K562 (cell line): Measurements from ENCODE around the gene FBXO21. TPM values are rescaled to one million over a fixed set of nuclear protein-coding genes. Genes with fewer than 3 reads are reported as not detected.

Source experiments
- ATAC-seq: fragments of 200-7000 bp; cut with Tn5 transposase; 3 replicates; pipeline ENCODE4 v1.9.1; 2020; ENCODE audit warnings: moderate library complexity
- Bru-seq: library from RNA; stranded (reverse); fragments of 400-500 nt; gene quantifications from one replicate; lab custom pipeline; 2021; lab: Mats Ljungman, UMichigan
- BruChase-seq, 2 experiments: library from RNA; stranded (reverse); fragments of 400-500 nt; gene quantifications; one replicate each; lab custom pipeline; 2021; lab: Mats Ljungman, UMichigan
- BruUV-seq: library from RNA; stranded (reverse); fragments of 400-500 nt; replicated peaks from 2 replicates; lab custom pipeline; 2021; lab: Mats Ljungman, UMichigan
- CTCF ChIA-PET: fragments of 300-600 bp; formaldehyde crosslinking; extraction: SDS; loops from one replicate; lab custom pipeline; 2021; ENCODE audit warnings: low intra/inter-chr PET ratio; lab: Yijun Ruan, JAX
- POLR2A ChIA-PET: fragments of 300-600, 350-650 bp; sonication (Branson Sonifier 250); formaldehyde crosslinking; extraction: SDS; loops from one replicate; lab custom pipeline; 2021; ENCODE audit warnings: antibody characterized with exemption, inconsistent platforms; lab: Yijun Ruan, JAX
- DNase-seq, 4 experiments: peaks; one replicate each; pipeline versions ENCODE4 v3.0.0 to v3.0.0-alpha.2; 2011 to 2018; ENCODE audit warnings: low spot score in 3 of 4, mixed read lengths in 3 of 4; ENCODE audit errors: extremely low read depth in 1 of 4
- FAIRE-seq: peaks from 2 replicates; lab custom pipeline; 2011; peaks lifted over from hg19 to GRCh38; lab: Jason Lieb, UNC
- H2AFZ ChIP-seq: 2 replicates; pipeline ENCODE4 v1.6.0; 2011; ENCODE audit warnings: low read depth, low read length, control low read depth, inconsistent platforms
- H3K27ac ChIP-seq: fragments of 200-600 bp; 3 replicates; pipeline ENCODE4 v1.8.0; 2011; ENCODE audit warnings: low read depth, mild to moderate bottlenecking, control low read depth, inconsistent platforms, low read length, moderate library complexity, mixed read lengths; ENCODE audit errors: extremely low read depth
- H3K27me3 ChIP-seq, 2 experiments: fragments of 300-600 bp in 1 of 2; 2 replicates in 1 of 2; 3 replicates in 1 of 2; pipeline versions ENCODE4 v1.6.0 to v1.8.0; 2011; ENCODE audit warnings: inconsistent platforms in 2 of 2, low read length in 2 of 2, mild to moderate bottlenecking in 1 of 2, mixed read lengths in 1 of 2, moderate library complexity in 1 of 2; ENCODE audit not compliant: control insufficient read depth in 2 of 2, insufficient read depth in 2 of 2
- H3K36me3 ChIP-seq: fragments of 300-600 bp; 3 replicates; pipeline ENCODE4 v1.8.0; 2011; ENCODE audit warnings: mild to moderate bottlenecking, low read length, inconsistent platforms; ENCODE audit not compliant: control insufficient read depth, insufficient read depth
- H3K4me1 ChIP-seq, 2 experiments: fragments of 200-600 bp in 1 of 2; replicated peaks in 1 of 2; 2 replicates in 1 of 2; 3 replicates in 1 of 2; pipeline versions ENCODE4 v1.5.1 to v1.8.0; 2011; ENCODE audit warnings: inconsistent platforms in 2 of 2, low read length in 2 of 2, mild to moderate bottlenecking in 1 of 2, mixed read lengths in 1 of 2, moderate library complexity in 1 of 2; ENCODE audit not compliant: control insufficient read depth in 2 of 2, insufficient read depth in 2 of 2
- H3K4me2 ChIP-seq: 2 replicates; pipeline ENCODE4 v1.6.1; 2011; ENCODE audit warnings: low read length, control low read depth, inconsistent platforms, mixed read lengths; ENCODE audit not compliant: insufficient read depth
- H3K4me3 ChIP-seq: fragments of 200-600 bp; sonication (generic), shearing (Covaris generic); 2 replicates; pipeline ENCODE4 v1.5.1; 2016; ENCODE audit warnings: control low read depth, inconsistent platforms
- H3K79me2 ChIP-seq: fragments of 200-600 bp; 3 replicates; pipeline ENCODE4 v1.8.0; 2011; ENCODE audit warnings: low read length, inconsistent platforms; ENCODE audit not compliant: control insufficient read depth, insufficient read depth
- H3K9ac ChIP-seq, 2 experiments: 2 replicates each; pipeline versions ENCODE4 v1.6.0 to v1.6.1; 2011; ENCODE audit warnings: low read depth in 2 of 2, low read length in 2 of 2, control low read depth in 1 of 2, inconsistent platforms in 1 of 2, mild to moderate bottlenecking in 1 of 2, mixed read lengths in 1 of 2; ENCODE audit not compliant: insufficient read depth in 1 of 2
- H3K9me1 ChIP-seq: one replicate; pipeline ENCODE4 v1.6.0; 2011; ENCODE audit warnings: inconsistent platforms, mild to moderate bottlenecking, low read length, moderate library complexity; ENCODE audit not compliant: control insufficient read depth, insufficient read depth
- H3K9me3 ChIP-seq: replicated peaks from 2 replicates; pipeline ENCODE4 v1.5.1; 2011; ENCODE audit warnings: low read depth, low read length, inconsistent platforms; ENCODE audit not compliant: control insufficient read depth, insufficient read depth
- H4K20me1 ChIP-seq: replicated peaks from 2 replicates; pipeline ENCODE4 v1.6.1; 2011; ENCODE audit warnings: low read length, inconsistent platforms, mixed read lengths; ENCODE audit not compliant: control insufficient read depth, insufficient read depth
- KDM5B ChIP-seq: fragments of 200-600 bp; sonication (generic); IDR thresholded peaks from 2 replicates; pipeline ENCODE4 v1.6.1; 2012; ENCODE audit warnings: low read depth, mild to moderate bottlenecking, moderate library complexity, low read length, control low read depth, inconsistent platforms; ENCODE audit not compliant: insufficient replicate concordance
- MAZ ChIP-seq, 2 experiments: fragments of 450-650 bp in 1 of 2; sonication (generic) in 1 of 2; formaldehyde crosslinking; IDR thresholded peaks in 1 of 2; conservative IDR thresholded peaks in 1 of 2; 2 replicates each; pipeline versions ENCODE4 v1.4.0 to v1.5.0; 2020; ENCODE audit warnings: mild to moderate bottlenecking in 1 of 2, missing genetic modification reagents in 1 of 2
- MTA3 ChIP-seq: fragments of 450-650 bp; formaldehyde crosslinking; IDR thresholded peaks from 2 replicates; pipeline ENCODE4 v1.6.1; 2017; ENCODE audit warnings: mild to moderate bottlenecking, borderline replicate concordance
- NRF1 ChIP-seq, 2 experiments: fragments of 450-650 bp; IDR thresholded peaks in 1 of 2; conservative IDR thresholded peaks in 1 of 2; 2 replicates each; pipeline ENCODE4 v1.6.1; 2014; ENCODE audit warnings: mild to moderate bottlenecking in 2 of 2
- RFX1 ChIP-seq: fragments of 450-650 bp; IDR thresholded peaks from 2 replicates; pipeline ENCODE4 v1.6.1; 2016; ENCODE audit warnings: mild to moderate bottlenecking, moderate library complexity
- ZNF165 ChIP-seq: fragments of 250-450 bp; sonication (Bioruptor Pico); IDR thresholded peaks from 2 replicates; pipeline ENCODE4 v1.4.0; 2020; ENCODE audit warnings: borderline replicate concordance
- ZNF507 ChIP-seq: conservative IDR thresholded peaks from 2 replicates; pipeline ENCODE4 v1.6.1; 2017; ENCODE audit warnings: missing genetic modification characterization, missing compliant biosample characterization
- WGBS: fragments of 100-300 bp; shearing (Covaris generic); methylation state at CpG from one replicate; pipeline ENCODE4 v1.1.6; 2016; ENCODE audit warnings: low coverage, mixed read lengths; ENCODE audit not compliant: insufficient coverage; ENCODE audit errors: missing lambda C conversion rate; 5-methylcytosine and 5-hydroxymethylcytosine counted together
- in situ Hi-C: fragments of 300-500 bp; cut with MboI; formaldehyde crosslinking; loops from 4 replicates; pipeline ENCODE4 v1.15.0; 2018; ENCODE audit warnings: inconsistent platforms, mixed read lengths
- intact Hi-C: fragments of 100-400 bp; cut with micrococcal nuclease; formaldehyde crosslinking; loops from 2 replicates; pipeline ENCODE4 v1.14.2; 2022
- long read RNA-seq, 3 experiments: library from polyadenylated mRNA in 2 of 3; library from RNA in 1 of 3; unstranded in 2 of 3; stranded (forward) in 1 of 3; transcript quantifications; one replicate each; pipeline ENCODE4 v2.0.0, GENCODE V29; 2019 to 2022
- polyA minus RNA-seq, 3 experiments: library from RNA; depleted of rRNA, polyadenylated mRNA; stranded (reverse); fragments of >200 nt; gene quantifications; 2 replicates each; pipeline ENCODE4 v1.2.3, GENCODE V29; 2011
- polyA plus RNA-seq, 8 experiments: library from polyadenylated mRNA; depleted of rRNA in 4 of 8; stranded (reverse) in 5 of 8; unstranded in 3 of 8; fragments of >200 nt; fragmentation: Nextera tagmentation in 2 of 8; fragmentation: Illumina TruSeq in 1 of 8; extraction: Ambion mirVana in 2 of 8; extraction: Trizol in 1 of 8; gene quantifications; 2 replicates each; pipeline versions ENCODE4 v1.2.1 to v1.2.3, GENCODE V29; 2011 to 2014; ENCODE audit warnings: inconsistent platforms in 1 of 8, missing spikeins in 1 of 8
- total RNA-seq, 7 experiments: library from RNA; depleted of rRNA in 6 of 7; stranded (reverse); fragments of >200 nt in 6 of 7; fragmentation: Illumina TruSeq in 2 of 7; extraction: Trizol in 2 of 7; gene quantifications; 2 replicates each; pipeline versions ENCODE4 v1.2.1 to v1.2.3, GENCODE V29; 2011 to 2021; ENCODE audit warnings: low replicate concordance in 1 of 7
- TF ChIP-seq, protein P1 (sequence below), 2 experiments: fragments of 450-650 bp; conservative IDR thresholded peaks; 2 replicates each; pipeline ENCODE4 v1.6.1; 2017; ENCODE audit warnings: mild to moderate bottlenecking in 2 of 2, moderate library complexity in 2 of 2

Gene FBXO21, protein sequence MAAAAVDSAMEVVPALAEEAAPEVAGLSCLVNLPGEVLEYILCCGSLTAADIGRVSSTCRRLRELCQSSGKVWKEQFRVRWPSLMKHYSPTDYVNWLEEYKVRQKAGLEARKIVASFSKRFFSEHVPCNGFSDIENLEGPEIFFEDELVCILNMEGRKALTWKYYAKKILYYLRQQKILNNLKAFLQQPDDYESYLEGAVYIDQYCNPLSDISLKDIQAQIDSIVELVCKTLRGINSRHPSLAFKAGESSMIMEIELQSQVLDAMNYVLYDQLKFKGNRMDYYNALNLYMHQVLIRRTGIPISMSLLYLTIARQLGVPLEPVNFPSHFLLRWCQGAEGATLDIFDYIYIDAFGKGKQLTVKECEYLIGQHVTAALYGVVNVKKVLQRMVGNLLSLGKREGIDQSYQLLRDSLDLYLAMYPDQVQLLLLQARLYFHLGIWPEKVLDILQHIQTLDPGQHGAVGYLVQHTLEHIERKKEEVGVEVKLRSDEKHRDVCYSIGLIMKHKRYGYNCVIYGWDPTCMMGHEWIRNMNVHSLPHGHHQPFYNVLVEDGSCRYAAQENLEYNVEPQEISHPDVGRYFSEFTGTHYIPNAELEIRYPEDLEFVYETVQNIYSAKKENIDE
- 15.2 and 18.4 TPM in 2 replicates for total RNA-seq (2011; cell fraction: chromatin; rRNA removed; ENCODE audit: low replicate concordance)
- 13.4 and 17.0 TPM in 2 replicates for total RNA-seq (2011; cell fraction: nucleolus; rRNA removed)
- total RNA-seq (2011; cell fraction: nucleoplasm; rRNA removed), result 11.4 and 15.2 TPM in 2 replicates
- total RNA-seq (2014; rRNA removed), result 35.4 and 50.9 TPM in 2 replicates
- 9.1 and 10.1 TPM in 2 replicates for total RNA-seq (2014; rRNA removed; fragmentation: Illumina TruSeq; extraction: Trizol)
- 8.3 and 8.6 TPM in 2 replicates for total RNA-seq (2015; rRNA removed; fragmentation: Illumina TruSeq; extraction: Trizol)
- total RNA-seq (2021), result 13.4 and 13.8 TPM in 2 replicates
- polyA plus RNA-seq (2011; rRNA removed), result 5.9 and 11.2 TPM in 2 replicates
- 12.2 and 43.9 TPM in 2 replicates for polyA plus RNA-seq (2011; cell fraction: cytosol; rRNA removed)
- 6.3 and 22.4 TPM in 2 replicates for polyA plus RNA-seq (2011; cell fraction: nucleus; rRNA removed)
- polyA plus RNA-seq (2012), result 7.1 and 10.5 TPM in 2 replicates
- 7.1 and 7.4 TPM in 2 replicates for polyA plus RNA-seq (2014; fragmentation: Illumina TruSeq; extraction: Trizol)
- 1 to 10 TPM; 3.0 to 4.0 TPM for polyA plus RNA-seq (2014; fragmentation: Nextera tagmentation; extraction: Ambion mirVana)
- polyA plus RNA-seq (2014; rRNA removed), result 15.2 and 16.3 TPM in 2 replicates
- polyA minus RNA-seq (2011; rRNA and poly(A)+ RNA removed), result 14.2 and 15.8 TPM in 2 replicates
- 12.2 and 17.8 TPM in 2 replicates for polyA minus RNA-seq (2011; cell fraction: cytosol; rRNA and poly(A)+ RNA removed)
- polyA minus RNA-seq (2011; cell fraction: nucleus; rRNA and poly(A)+ RNA removed), result 2.6 and 12.0 TPM in 2 replicates
- percentile 69 among the genes with signal in this experiment for Bru-seq, nascent RNA
- BruChase-seq, experiment 1, labeled RNA remaining after a 2-hour chase, result percentile 69 among the genes with signal in this experiment
- percentile 66 among the genes with signal in this experiment for BruChase-seq, experiment 2, labeled RNA remaining after a 6-hour chase
- long read RNA-seq, experiment 1, full-length matches to known transcripts, result 92 of 128 reads
- long read RNA-seq, experiment 1, partial matches to known transcripts, result 19 of 128 reads
- long read RNA-seq, experiment 1, other reads (novel, unspliced or antisense), result 17 of 128 reads
- long read RNA-seq, experiment 2, full-length matches to known transcripts, result 3 of 13 reads
- long read RNA-seq, experiment 2, partial matches to known transcripts, result 1 of 13 reads
- long read RNA-seq, experiment 2, other reads (novel, unspliced or antisense), result 9 of 13 reads
- long read RNA-seq, experiment 3, full-length matches to known transcripts, result 13 of 16 reads
- long read RNA-seq, experiment 3, partial matches to known transcripts, result 0 of 16 reads
- long read RNA-seq, experiment 3, other reads (novel, unspliced or antisense), result 3 of 16 reads

DNA sequence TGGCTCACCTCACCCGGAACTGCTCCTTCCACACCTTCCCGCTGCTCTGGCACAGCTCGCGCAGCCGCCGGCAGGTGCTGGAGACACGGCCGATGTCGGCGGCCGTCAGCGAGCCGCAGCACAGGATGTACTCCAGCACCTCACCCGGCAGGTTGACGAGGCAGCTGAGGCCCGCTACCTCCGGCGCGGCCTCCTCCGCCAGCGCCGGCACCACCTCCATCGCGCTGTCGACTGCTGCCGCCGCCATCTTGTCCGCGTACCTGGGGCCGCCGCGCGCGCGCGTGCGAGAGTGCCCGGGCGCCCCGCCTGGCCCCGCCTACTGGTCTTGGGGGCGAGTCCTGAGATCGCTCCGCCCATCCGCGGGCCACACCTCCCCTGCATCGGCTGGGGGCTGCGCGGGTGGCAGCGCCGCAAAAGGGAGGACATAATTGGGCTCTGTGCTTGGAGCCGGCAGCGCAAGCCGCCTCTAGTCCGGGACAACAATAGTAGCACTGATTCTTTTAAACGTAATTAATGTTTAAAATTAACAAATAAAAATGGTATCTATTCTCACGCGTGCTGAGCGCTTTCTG is at the start of gene FBXO21:
TSS of gene FBXO21 (minus strand) at position 261 of the 572 bp plus-strand sequence. CDS start at position 247, 14 bp downstream.
- ChIA-PET POLR2A (interaction anchor here (0.6 kb wide), 1 partner anchor 1204 kb away, joined by 3 read pairs; no protein-coding TSS in a partner anchor), CTCF (no interaction called here)
- intact Hi-C loops (no loop called here), in situ Hi-C loops (no loop called here)
- Histone ChIP-seq H2AFZ (peak within 1 kb of the TSS; percentile 98), H3K9ac (peak within 1 kb of the TSS; percentile 67 to 99; a peak in 3 of 4 replicates), H3K4me3 (peak within 1 kb of the TSS; percentile 76), H3K9me3 (peaks cover 6% of the 10 kb centered on the region), H3K27me3 (peaks cover 7 to 15% of the 10 kb centered on the region in 2 experiments; a peak in 3 of 5 replicates), H3K36me3 (peaks cover 18% of the 10 kb centered on the region; the same call in 2 of the 3 replicates), H3K4me2 (peak within 1 kb of the TSS; percentile 88), H3K4me1 (peaks cover 6 to 18% of the 10 kb centered on the region in 2 experiments; a peak in 3 of 5 replicates), H4K20me1 (no peaks in the 10 kb centered on the region), H3K79me2 (peaks cover 10% of the 10 kb centered on the region; the same call in 2 of the 3 replicates), H3K9me1 (peaks cover 6% of the 10 kb centered on the region), H3K27ac (peak within 1 kb of the TSS; percentile 59; the same call in 1 of the 3 replicates)
- WGBS, result 2% methylated on average over 42 of the region's 59 CpGs
- ATAC-seq, result peak; percentile 99
- peak; percentile 92 to 98 (median 98) for DNase-seq
- BruUV-seq, result no TSS peak
- peak; percentile 87 for FAIRE-seq
- TF ChIP-seq KDM5B (peak; percentile 87), ZNF165 (CRISPR knock-in tag) (peak; percentile 82; the same call in 1 of the 2 replicates), MTA3 (peak; percentile 54; the same call in 1 of the 2 replicates), RFX1 (no peak), NRF1 (conservative IDR thresholded peaks at IDR 0.05 in 1 of 2, IDR thresholded peaks at IDR 0.05 in 1 of 2) (peak; percentile 92 to 93), MAZ (CRISPR knock-in tag; conservative IDR thresholded peaks at IDR 0.05 in 1 of 2, IDR thresholded peaks at IDR 0.05 in 1 of 2) (peak; percentile 24 to 39; a peak in 2 of 4 replicates), ZNF507 (no peak)
- TF ChIP-seq, protein P1, sequence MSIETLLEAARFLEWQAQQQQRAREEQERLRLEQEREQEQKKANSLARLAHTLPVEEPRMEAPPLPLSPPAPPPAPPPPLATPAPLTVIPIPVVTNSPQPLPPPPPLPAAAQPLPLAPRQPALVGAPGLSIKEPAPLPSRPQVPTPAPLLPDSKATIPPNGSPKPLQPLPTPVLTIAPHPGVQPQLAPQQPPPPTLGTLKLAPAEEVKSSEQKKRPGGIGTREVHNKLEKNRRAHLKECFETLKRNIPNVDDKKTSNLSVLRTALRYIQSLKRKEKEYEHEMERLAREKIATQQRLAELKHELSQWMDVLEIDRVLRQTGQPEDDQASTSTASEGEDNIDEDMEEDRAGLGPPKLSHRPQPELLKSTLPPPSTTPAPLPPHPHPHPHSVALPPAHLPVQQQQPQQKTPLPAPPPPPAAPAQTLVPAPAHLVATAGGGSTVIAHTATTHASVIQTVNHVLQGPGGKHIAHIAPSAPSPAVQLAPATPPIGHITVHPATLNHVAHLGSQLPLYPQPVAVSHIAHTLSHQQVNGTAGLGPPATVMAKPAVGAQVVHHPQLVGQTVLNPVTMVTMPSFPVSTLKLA (conservative IDR thresholded peaks at IDR 0.05), result peak in 1 of 2 experiments; percentile 55; a peak in 2 of 4 replicates
